Neural progenitor cell (in vitro differentiated cells): Measurements from ENCODE around the gene CES5A. TPM values are rescaled to one million over a fixed set of nuclear protein-coding genes. Genes with fewer than 3 reads are reported as not detected.

Experiments used
- DNase-seq: peaks from one replicate; pipeline ENCODE4 v3.0.0-alpha.2; 2016; ENCODE audit warnings: low spot score
- H2AFZ ChIP-seq: fragments of 200-600 bp; sonication (generic); replicated peaks from 2 replicates; pipeline ENCODE4 v1.6.1; 2016; ENCODE audit warnings: antibody characterized with exemption
- H3F3A ChIP-seq: fragments of 200-600 bp; sonication (generic); 2 replicates; pipeline ENCODE4 v1.6.1; 2016; ENCODE audit warnings: antibody characterized with exemption, low read depth
- H3K27ac ChIP-seq: fragments of 200-600 bp; sonication (generic); 2 replicates; pipeline ENCODE4 v1.5.1; 2016; ENCODE audit warnings: mild to moderate bottlenecking
- H3K27me3 ChIP-seq: fragments of 200-600 bp; sonication (generic); 2 replicates; pipeline ENCODE4 v1.6.1; 2016; ENCODE audit warnings: mild to moderate bottlenecking, moderate library complexity
- H3K36me3 ChIP-seq: fragments of 200-600 bp; sonication (generic); 2 replicates; pipeline ENCODE4 v1.5.1; 2016
- H3K4me1 ChIP-seq: fragments of 200-600 bp; sonication (generic); 2 replicates; pipeline ENCODE4 v1.6.1; 2016; ENCODE audit warnings: mixed run types
- H3K4me2 ChIP-seq: fragments of 200-600 bp; sonication (generic); 2 replicates; pipeline ENCODE4 v1.6.1; 2016
- H3K4me3 ChIP-seq: fragments of 200-600 bp; sonication (generic); 2 replicates; pipeline ENCODE4 v1.5.1; 2016
- H3K79me2 ChIP-seq: fragments of 200-600 bp; sonication (generic); 2 replicates; pipeline ENCODE4 v1.6.1; 2016; ENCODE audit warnings: low read depth
- H3K9ac ChIP-seq: fragments of 200-600 bp; sonication (generic); 2 replicates; pipeline ENCODE4 v1.6.1; 2016
- H3K9me3 ChIP-seq: fragments of 200-600 bp; sonication (generic); 2 replicates; pipeline ENCODE4 v1.5.1; 2016; ENCODE audit warnings: low read depth
- H4K20me1 ChIP-seq: fragments of 200-600 bp; sonication (generic); 2 replicates; pipeline ENCODE4 v1.6.1; 2016; ENCODE audit warnings: low read depth
- H3K27ac Mint-ChIP-seq: 3 replicates; pipeline ENCODE4 v1.8.0; 2021; ENCODE audit warnings: mixed read lengths
- H3K27me3 Mint-ChIP-seq: 2 replicates; pipeline ENCODE4 v1.8.0; 2022; ENCODE audit warnings: low read depth, mild to moderate bottlenecking, inconsistent platforms, moderate library complexity, mixed read lengths; ENCODE audit not compliant: insufficient read depth
- H3K36me3 Mint-ChIP-seq: 3 replicates; pipeline ENCODE4 v1.8.0; 2021; ENCODE audit warnings: mixed read lengths
- H3K4me1 Mint-ChIP-seq: 3 replicates; pipeline ENCODE4 v1.8.0; 2021; ENCODE audit warnings: mixed read lengths
- H3K4me3 Mint-ChIP-seq: 3 replicates; pipeline ENCODE4 v1.8.0; 2021; ENCODE audit warnings: mild to moderate bottlenecking, moderate library complexity, mixed read lengths
- H3K9me3 Mint-ChIP-seq: 3 replicates; pipeline ENCODE4 v1.8.0; 2020; ENCODE audit warnings: mixed read lengths
- CTCF ChIP-seq: fragments of 200-600 bp; sonication (generic); IDR thresholded peaks from 2 replicates; pipeline ENCODE4 v1.5.1; 2017; ENCODE audit warnings: antibody characterized with exemption, mild to moderate bottlenecking
- EZH2 ChIP-seq: fragments of 200-600 bp; sonication (generic); IDR thresholded peaks from 2 replicates; pipeline ENCODE4 v1.6.1; 2017; ENCODE audit warnings: antibody characterized with exemption, mild to moderate bottlenecking, moderate library complexity
- EZH2phosphoT487 ChIP-seq: fragments of 200-600 bp; sonication (generic); IDR thresholded peaks from 2 replicates; pipeline ENCODE4 v1.6.1; 2017; ENCODE audit warnings: antibody characterized with exemption
- total RNA-seq: library from RNA; depleted of rRNA; stranded (reverse); fragments of >200 nt; gene quantifications from 2 replicates; pipeline ENCODE4 v1.2.3, GENCODE V29; 2015; ENCODE audit warnings: low replicate concordance

Gene CES5A
- total RNA-seq, 1 donor from 2014 or later: not detected

GRCh38 chr16:55872130-55872529, 3.0 kb downstream of the CES5A start:
- Histone ChIP-seq H3K79me2 (no peaks in the 10 kb centered on the region), H3K4me3 (no peak overlapping the region), H3K9me3 (no peaks in the 10 kb centered on the region), H3F3A (no peaks in the 10 kb centered on the region), H3K9ac (no peak overlapping the region), H3K36me3 (no peaks in the 10 kb centered on the region), H3K27me3 (no peaks in the 10 kb centered on the region), H2AFZ (no peak overlapping the region), H3K27ac (no peak overlapping the region), H3K4me2 (no peak overlapping the region), H3K4me1 (no peaks in the 10 kb centered on the region), H4K20me1 (no peaks in the 10 kb centered on the region)
- no peak overlapping the region for H3K27ac Mint-ChIP-seq
- no peak overlapping the region for H3K4me3 Mint-ChIP-seq
- TF ChIP-seq EZH2: no peak
- no peak for TF ChIP-seq EZH2phosphoT487
- no peak for TF ChIP-seq CTCF
- H3K4me1 Mint-ChIP-seq: peaks cover 13% of the 10 kb centered on the region
- H3K27me3 Mint-ChIP-seq: no peaks in the 10 kb centered on the region
- DNase-seq: no peak
- peaks cover 2% of the 10 kb centered on the region for H3K9me3 Mint-ChIP-seq
- no peaks in the 10 kb centered on the region for H3K36me3 Mint-ChIP-seq

GRCh38 chr16:55871411-55872038, 3.6 kb downstream of the CES5A start:
- Histone ChIP-seq H3K9me3 (no peaks in the 10 kb centered on the region), H3K36me3 (no peaks in the 10 kb centered on the region), H3K4me1 (no peaks in the 10 kb centered on the region), H4K20me1 (no peaks in the 10 kb centered on the region), H3K4me2 (no peak overlapping the region), H3K9ac (no peak overlapping the region), H3F3A (no peaks in the 10 kb centered on the region), H3K4me3 (no peak overlapping the region), H3K27ac (no peak overlapping the region), H3K79me2 (no peaks in the 10 kb centered on the region), H3K27me3 (no peaks in the 10 kb centered on the region), H2AFZ (no peak overlapping the region)
- H3K36me3 Mint-ChIP-seq: no peaks in the 10 kb centered on the region
- no peak for TF ChIP-seq EZH2
- TF ChIP-seq CTCF: no peak
- no peak for TF ChIP-seq EZH2phosphoT487
- H3K27me3 Mint-ChIP-seq: no peaks in the 10 kb centered on the region
- peaks cover 2% of the 10 kb centered on the region for H3K9me3 Mint-ChIP-seq
- no peak overlapping the region for H3K4me3 Mint-ChIP-seq
- DNase-seq: no peak
- H3K27ac Mint-ChIP-seq: no peak overlapping the region
- H3K4me1 Mint-ChIP-seq: peaks cover 9% of the 10 kb centered on the region

GRCh38 chr16:55868980-55869379, 6.2 kb downstream of the CES5A start:
- H3K4me1 Mint-ChIP-seq: peaks cover 6% of the 10 kb centered on the region
- H3K9ac ChIP-seq: no peak overlapping the region
- H3K4me2 ChIP-seq: no peak overlapping the region
- no peaks in the 10 kb centered on the region for H4K20me1 ChIP-seq
- TF ChIP-seq CTCF (no peak), EZH2 (no peak), EZH2phosphoT487 (no peak)
- H3K36me3 Mint-ChIP-seq: no peaks in the 10 kb centered on the region
- H3K4me3 ChIP-seq: no peak overlapping the region
- H3K79me2 ChIP-seq: no peaks in the 10 kb centered on the region
- H3K9me3 ChIP-seq: no peaks in the 10 kb centered on the region
- no peak overlapping the region for H3K27ac ChIP-seq
- H3K27me3 Mint-ChIP-seq: no peaks in the 10 kb centered on the region
- no peaks in the 10 kb centered on the region for H3K9me3 Mint-ChIP-seq
- H3K4me3 Mint-ChIP-seq: no peak overlapping the region
- no peaks in the 10 kb centered on the region for H3F3A ChIP-seq
- H2AFZ ChIP-seq: no peak overlapping the region
- H3K27me3 ChIP-seq: no peaks in the 10 kb centered on the region
- H3K4me1 ChIP-seq: no peaks in the 10 kb centered on the region
- no peak for DNase-seq
- no peaks in the 10 kb centered on the region for H3K36me3 ChIP-seq
- H3K27ac Mint-ChIP-seq: no peak overlapping the region
